Measurements from ENCODE around the gene CHD3.

The CHD3 gene

DNA sequence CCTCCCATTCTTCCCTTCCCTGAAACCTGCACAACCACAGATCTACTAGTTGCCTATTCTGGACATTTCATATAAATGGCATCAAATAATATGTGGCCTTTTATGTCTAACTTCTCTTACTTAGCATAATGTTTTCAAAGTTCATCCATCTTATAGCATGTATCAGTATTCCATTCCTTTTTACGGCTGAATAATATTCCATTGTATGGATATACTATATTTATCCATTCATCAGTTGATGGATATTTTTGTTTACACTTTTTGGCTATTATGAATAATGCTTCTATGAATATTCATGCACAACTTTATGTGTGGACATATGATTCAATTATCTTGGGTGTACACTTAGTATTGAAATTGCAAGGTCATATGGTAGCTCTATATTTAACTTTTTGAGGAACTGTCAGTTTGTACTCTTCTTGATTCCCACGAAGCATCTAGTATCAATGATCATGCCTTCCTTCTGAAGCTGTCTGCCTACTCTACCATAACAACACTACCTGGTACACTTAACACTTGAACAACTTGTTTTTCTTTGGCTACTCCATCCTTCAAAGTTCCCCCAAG, 12.7 kb upstream of the CHD3 start:
- no peak for DNase-seq

- DNase-seq, result no peak
Measured at GRCh38 chr17:7878234-7878633, 10.4 kb upstream of the CHD3 start.

- DNase-seq, result no peak
Measured at GRCh38 chr17:7880076-7880868, 8.3 kb upstream of the CHD3 start.

GRCh38 chr17:7881276-7882054, 7.1 kb upstream of the CHD3 start:
- DNase-seq, result no peak

DNA sequence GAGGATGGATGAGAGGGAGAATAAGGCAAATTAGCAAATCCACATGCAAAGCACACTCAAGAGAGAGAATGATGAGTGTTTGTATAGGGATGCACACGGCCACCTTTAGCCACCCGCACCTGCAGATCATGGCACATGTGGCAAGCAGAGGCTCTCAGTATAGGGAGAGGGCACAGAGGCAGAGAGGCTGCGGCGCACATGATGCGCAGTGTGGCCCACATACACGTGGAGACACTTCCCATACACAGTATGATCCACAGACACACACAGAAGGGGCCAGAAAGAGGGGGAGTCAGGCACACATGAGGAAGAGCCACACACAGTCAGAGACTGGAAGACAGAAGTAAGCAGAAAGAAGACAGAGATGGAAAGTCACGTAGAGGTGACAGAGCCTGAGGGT, 6.5 kb upstream of the CHD3 start:
- no peak for DNase-seq

- DNase-seq, result no peak
Measured at GRCh38 chr17:7882629-7883028, 6.0 kb upstream of the CHD3 start.

- DNase-seq, result no peak
Measured at GRCh38 chr17:7883781-7884386, 4.7 kb upstream of the CHD3 start.

- DNase-seq, result no peak
Measured at GRCh38 chr17:7884581-7885366, 3.8 kb upstream of the CHD3 start.

GRCh38 chr17:7885367-7886226, 3.0 kb upstream of the CHD3 start:
- DNase-seq, result no peak

GRCh38 chr17:7886227-7887037, 2.2 kb upstream of the CHD3 start:
- DNase-seq, result no peak

- no peak for DNase-seq
Measured at GRCh38 chr17:7887038-7887481, 1.5 kb upstream of the CHD3 start.

DNA sequence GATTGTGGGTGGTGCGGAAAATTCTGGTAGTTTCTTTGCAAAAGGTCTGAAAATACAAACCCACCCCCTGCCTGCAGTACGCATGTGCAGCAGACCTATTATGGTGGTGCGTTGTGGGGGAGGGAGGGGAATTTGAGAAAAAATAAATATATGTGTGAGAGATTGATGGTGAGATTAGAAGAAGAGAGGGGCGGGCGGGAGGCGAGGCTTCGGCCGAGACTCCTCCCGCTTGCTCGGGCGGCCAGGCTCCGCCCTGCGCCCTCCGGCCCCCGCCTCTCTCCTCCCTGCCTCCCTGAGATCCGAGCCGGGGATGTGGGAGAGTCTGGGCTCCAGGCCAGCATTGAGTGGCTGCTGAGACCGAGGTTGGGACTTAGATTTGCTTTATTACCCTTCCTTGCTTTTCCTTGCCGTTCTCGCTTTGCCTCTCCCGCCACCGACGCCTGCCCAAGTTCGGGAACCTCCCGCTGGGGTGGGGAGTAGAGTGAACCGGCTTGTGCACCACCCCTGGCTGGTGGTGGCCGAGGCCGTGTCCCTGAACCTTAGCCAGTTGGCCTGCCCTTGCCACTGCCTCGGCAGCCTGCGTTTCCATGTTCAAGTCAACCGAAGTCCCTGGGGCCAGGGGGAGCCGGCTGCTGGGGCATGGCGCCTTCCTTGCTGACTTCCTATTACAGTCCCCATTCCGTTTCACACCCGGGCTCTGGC, 956 bp upstream of the CHD3 start:
- peak; percentile 46 for DNase-seq

DNA sequence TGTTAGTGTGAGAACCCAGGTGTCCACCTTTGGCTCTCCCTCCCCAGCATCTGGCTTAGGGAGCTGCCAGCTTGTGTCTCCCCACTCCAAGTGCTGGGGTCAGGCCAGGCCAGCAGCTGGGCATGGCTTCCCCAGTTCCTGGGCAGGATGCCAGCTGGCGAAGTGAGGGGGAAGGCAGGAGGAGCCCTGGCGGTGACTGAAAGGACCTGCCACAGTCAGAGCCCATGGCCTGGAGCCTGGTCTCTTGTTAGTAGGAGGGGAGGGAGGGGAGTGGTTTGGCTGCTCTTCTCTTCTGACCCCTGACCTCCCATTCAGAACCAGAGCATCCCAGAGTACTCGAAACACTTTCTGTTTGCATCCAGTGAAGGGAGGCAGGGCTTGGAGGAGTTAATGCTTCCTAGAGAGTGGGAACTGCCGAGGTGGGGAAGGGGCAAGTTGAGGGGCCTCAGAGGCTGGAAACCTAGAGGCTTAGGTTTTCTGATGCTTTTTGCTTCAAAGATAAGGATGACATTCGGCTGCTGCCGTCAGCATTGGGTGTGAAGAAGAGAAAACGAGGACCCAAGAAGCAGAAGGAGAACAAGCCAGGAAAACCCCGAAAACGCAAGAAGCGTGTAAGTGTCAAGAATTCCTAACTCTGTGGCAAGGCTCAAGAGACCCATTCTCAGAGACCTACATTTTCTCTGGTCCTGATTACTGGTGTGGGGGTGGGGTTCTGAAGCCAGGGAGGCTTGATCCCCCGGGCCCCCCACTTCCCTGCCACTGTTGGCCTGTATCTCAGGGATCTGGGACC, 772 bp downstream of the CHD3 start:
- no peak for DNase-seq

DNA sequence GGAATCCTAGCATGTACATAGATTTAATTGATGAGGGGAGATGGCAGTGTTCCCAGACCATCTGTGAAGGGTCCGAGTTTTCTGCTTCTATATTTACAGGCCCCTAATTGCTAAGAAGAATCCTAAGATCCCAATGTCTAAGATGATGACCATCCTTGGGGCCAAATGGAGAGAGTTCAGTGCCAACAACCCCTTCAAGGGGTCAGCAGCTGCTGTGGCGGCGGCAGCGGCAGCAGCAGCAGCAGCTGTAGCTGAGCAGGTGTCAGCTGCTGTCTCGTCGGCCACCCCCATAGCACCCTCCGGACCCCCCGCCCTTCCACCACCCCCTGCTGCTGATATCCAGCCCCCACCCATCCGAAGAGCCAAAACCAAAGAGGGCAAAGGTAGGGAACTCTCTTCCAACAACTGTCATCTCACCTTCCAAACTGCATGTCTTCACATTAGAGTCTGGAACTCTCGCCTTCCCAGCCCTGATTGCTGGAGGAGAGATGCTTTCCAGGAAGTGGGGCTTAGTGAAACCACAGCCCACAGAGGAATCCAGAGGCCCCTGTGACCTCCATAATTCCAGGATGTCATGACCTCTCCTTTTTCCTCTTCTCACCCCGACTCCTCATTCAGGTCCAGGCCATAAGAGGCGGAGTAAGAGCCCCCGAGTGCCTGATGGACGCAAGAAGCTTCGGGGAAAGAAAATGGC, 4.7 kb downstream of the CHD3 start:
- DNase-seq, result no peak

- no peak for DNase-seq
Measured at GRCh38 chr17:7894226-7894625, 5.6 kb downstream of the CHD3 start.

- DNase-seq, result no peak
Measured at GRCh38 chr17:7894866-7895265, 6.3 kb downstream of the CHD3 start.

- DNase-seq, result no peak
Measured at GRCh38 chr17:7897090-7897489, 8.5 kb downstream of the CHD3 start.

GRCh38 chr17:7897773-7898172, 9.2 kb downstream of the CHD3 start:
- no peak for DNase-seq

All from SIG-M5 (cell line).